Measurements from ENCODE around the gene LCNL1.

LCNL1 gene

DNA sequence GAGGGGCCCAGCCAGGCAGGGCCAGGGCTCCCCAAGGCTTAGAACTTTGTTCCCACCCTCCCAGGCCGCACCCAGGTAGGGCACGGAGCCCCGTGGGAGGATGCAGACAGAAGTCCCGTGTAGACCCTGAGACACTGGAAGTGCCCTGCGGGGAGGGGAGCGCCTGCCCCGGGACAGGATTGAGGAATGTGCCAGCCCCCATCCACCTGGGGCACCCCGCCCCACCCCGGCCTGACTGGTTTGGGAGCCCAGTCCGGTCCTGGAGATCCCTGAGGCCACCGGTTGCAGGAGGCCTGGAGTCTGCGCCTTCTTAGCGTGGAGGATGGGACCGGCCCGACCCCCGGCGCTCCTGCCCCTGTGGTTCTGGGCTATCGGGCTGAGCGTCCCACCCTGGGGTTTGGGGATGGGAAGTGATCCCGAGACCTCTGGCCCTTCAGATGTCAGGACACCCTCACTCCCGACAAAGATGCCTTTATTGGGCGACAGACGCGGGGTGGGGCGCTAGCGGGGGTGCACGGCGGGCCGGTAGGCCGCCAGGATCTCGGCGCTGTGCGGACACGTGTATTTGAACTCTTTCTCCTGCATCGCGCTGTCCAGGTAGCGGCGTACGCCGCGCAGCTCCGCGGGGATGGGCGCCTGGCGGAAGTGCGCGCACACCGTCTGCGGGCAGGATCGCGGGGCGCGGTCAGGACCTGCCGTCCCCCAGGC lies 11.5 kb downstream of the LCNL1 start:
- Histone ChIP-seq H3K36me3 (ENCODE audit: insufficient read depth, low read depth, low read length) (peaks cover 5% of the 10 kb centered on the region; the same call in 1 of the 2 replicates), H3K4me1 (ENCODE audit: insufficient read depth, low read length) (no peaks in the 10 kb centered on the region; the same call in 1 of the 2 replicates), H3K27me3 (ENCODE audit: insufficient read depth, low read length) (peaks cover 16% of the 10 kb centered on the region), H3K27ac (ENCODE audit: low read length) (no peak overlapping the region), H3K9me3 (ENCODE audit: insufficient read depth, low read depth, low read length) (no peaks in the 10 kb centered on the region), H3K9ac (ENCODE audit: low read depth, low read length) (no peak overlapping the region), H3K4me3 (ENCODE audit: low read length) (no peak overlapping the region)

DNA sequence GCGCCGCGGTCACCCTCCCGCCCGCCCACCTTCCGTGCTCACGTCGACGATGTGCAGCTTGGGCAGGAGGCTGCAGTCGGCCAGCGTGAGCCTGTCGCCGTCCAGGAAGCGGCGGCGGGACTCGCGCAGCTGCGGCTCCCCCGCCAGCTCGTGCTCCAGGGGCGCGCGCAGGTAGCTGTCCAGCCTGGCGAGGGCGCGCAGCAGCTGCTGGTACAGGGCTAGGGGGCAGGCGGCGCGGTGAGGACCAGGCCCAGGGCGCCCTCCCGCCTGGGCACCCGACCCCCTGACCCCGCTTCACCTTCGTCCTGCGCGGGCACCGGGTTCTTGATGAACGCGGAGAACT lies 12.1 kb downstream of the LCNL1 start:
- Histone ChIP-seq H3K9ac (ENCODE audit: low read depth, low read length) (no peak overlapping the region), H3K36me3 (ENCODE audit: insufficient read depth, low read depth, low read length) (peaks cover 5% of the 10 kb centered on the region; the same call in 1 of the 2 replicates), H3K27ac (ENCODE audit: low read length) (no peak overlapping the region), H3K9me3 (ENCODE audit: insufficient read depth, low read depth, low read length) (no peaks in the 10 kb centered on the region), H3K4me3 (ENCODE audit: low read length) (no peak overlapping the region), H3K27me3 (ENCODE audit: insufficient read depth, low read length) (peaks cover 16% of the 10 kb centered on the region), H3K4me1 (ENCODE audit: insufficient read depth, low read length) (no peaks in the 10 kb centered on the region; the same call in 1 of the 2 replicates)

DNA sequence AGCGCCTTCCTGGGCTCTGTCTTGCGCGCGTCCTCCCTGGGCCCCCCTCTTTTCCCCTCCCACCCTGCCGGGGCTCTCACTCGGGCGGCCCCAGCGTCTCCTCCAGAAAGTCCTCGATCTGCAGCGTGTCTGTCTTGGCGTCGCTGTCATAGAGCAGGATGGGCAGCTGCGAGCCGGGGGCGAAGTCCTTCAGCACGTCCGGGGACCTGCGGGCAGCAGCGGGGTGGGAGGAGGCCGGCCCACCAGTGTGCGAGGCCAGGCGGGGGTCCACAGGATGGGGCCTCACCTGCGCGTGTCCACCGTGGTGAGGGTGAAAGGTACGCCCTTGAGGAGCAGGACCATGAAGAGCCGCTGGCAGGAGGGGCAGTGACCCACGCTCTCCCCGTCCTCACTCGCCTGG lies 12.6 kb downstream of the LCNL1 start:
- Histone ChIP-seq H3K27ac (ENCODE audit: low read length) (no peak overlapping the region), H3K9ac (ENCODE audit: low read depth, low read length) (no peak overlapping the region), H3K4me1 (ENCODE audit: insufficient read depth, low read length) (no peaks in the 10 kb centered on the region; the same call in 1 of the 2 replicates), H3K36me3 (ENCODE audit: insufficient read depth, low read depth, low read length) (peaks cover 5% of the 10 kb centered on the region; the same call in 1 of the 2 replicates), H3K27me3 (ENCODE audit: insufficient read depth, low read length) (peaks cover 13% of the 10 kb centered on the region), H3K9me3 (ENCODE audit: insufficient read depth, low read depth, low read length) (no peaks in the 10 kb centered on the region), H3K4me3 (ENCODE audit: low read length) (no peak overlapping the region)

DNA sequence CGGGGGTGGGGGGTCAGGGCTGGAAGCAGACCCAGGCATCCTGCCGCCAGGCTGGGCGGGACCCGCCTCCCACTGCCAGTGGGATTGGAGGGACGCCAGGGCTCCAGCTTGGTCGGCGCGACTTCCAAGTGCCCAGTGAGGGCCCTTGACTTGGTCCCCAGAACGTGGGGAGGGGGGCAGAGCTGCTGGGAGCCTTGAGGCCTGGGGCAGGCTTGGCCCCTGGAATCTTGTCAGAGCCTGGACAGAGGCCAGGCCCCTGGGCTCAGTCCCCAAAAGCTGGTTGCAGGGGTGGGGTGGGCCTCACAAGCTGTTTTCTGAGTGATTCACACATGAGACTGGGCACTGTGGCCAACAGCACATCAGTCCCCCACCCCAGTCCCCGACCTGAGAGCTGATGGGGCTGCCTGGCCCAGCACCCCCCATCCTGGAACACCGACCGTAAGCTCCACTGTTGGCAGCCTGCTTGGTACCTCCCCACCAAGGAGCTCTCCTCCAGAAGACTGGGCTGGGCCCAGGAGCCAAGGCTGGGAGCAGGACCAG lies 13.0 kb downstream of the LCNL1 start:
- Histone ChIP-seq H3K4me3 (ENCODE audit: low read length) (no peak overlapping the region), H3K36me3 (ENCODE audit: insufficient read depth, low read depth, low read length) (peaks cover 5% of the 10 kb centered on the region; the same call in 1 of the 2 replicates), H3K9ac (ENCODE audit: low read depth, low read length) (no peak overlapping the region), H3K27ac (ENCODE audit: low read length) (no peak overlapping the region), H3K4me1 (ENCODE audit: insufficient read depth, low read length) (no peaks in the 10 kb centered on the region; the same call in 1 of the 2 replicates), H3K27me3 (ENCODE audit: insufficient read depth, low read length) (peaks cover 8% of the 10 kb centered on the region), H3K9me3 (ENCODE audit: insufficient read depth, low read depth, low read length) (no peaks in the 10 kb centered on the region)

DNA sequence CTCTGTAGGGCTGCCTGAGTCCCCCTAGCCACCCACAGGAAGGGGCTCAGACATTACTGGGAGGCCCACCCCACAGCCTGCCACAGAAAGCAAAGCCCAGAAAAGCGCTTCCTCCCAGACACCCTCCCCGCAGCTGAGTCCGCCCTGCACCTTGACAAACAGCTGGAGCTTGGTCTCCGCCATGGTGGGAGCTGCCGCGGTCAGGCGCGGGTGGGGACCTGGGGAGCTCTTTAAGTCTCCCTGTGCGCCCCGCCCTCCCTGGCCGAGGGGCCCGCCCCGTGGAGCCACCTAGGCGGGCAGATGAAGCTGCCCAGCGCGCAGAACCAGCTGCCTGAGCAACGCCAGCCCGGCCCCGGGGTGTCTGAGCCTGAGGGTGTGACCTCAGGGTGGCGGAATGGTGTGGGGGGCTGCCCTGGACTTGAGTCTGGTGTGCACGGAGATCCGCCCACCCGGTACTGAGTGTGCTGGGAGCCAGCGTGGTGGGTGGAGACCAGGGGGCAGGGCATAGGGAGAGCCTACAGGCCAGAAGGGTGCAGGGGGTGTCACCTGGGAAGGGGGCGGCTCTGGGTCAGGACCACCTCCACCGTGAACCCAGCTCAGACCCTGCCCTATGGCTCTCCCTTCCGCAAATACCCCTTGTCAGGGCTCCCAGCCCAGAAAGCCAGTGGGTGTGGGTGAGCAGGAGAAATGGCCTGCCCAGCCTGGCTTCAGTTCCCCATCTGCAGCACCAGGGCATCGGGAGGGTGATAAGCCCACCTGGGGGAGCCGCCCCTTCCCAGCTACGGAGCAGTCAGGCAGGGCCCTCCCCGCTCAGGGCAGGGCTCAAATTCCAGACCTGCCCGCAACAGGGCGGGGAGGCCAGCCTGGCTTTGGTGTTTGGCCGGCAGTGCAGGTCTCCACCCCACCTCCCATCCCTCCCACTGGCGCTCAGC lies 13.8 kb downstream of the LCNL1 start, which contains the start of gene CLIC3:
CLIC3 (minus strand) TSS at position 208 of the 932 bp plus-strand sequence; CDS start at position 183, 25 bp downstream.
- Histone ChIP-seq H3K27ac (ENCODE audit: low read length) (no peak within 1 kb of the TSS), H3K4me3 (ENCODE audit: low read length) (peak within 1 kb of the TSS; percentile 61), H3K27me3 (ENCODE audit: insufficient read depth, low read length) (peaks cover under 1% of the 10 kb centered on the region; the same call in 1 of the 2 replicates)

DNA sequence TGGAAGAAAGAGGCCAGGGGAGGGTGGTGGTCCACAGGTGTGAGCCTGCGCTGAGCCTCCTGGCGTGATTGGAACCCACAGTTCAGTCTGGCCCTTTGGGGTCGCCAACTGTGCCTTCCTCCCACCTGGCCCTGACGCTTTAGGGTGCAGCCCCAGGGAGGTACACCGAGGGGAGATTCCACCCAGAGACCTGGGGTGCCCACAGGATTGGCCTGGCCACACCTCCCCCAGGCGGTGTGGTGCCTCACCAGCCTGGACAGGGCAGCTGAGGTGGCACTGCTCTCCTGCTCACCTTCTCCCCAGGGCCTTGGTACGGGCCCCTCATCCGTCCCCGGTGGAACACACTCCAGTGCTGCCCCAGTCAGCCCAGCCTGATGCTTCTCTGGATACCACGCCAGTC lies 14.6 kb downstream of the LCNL1 start:
- H3K9ac ChIP-seq (ENCODE audit: low read depth, low read length), result no peak overlapping the region
- peaks cover 5% of the 10 kb centered on the region; the same call in 1 of the 2 replicates for H3K36me3 ChIP-seq (ENCODE audit: insufficient read depth, low read depth, low read length)
- peak overlapping the region; percentile 61; the same call in 1 of the 2 replicates for H3K4me3 ChIP-seq (ENCODE audit: low read length)
- H3K27me3 ChIP-seq (ENCODE audit: insufficient read depth, low read length), result no peaks in the 10 kb centered on the region; the same call in 1 of the 2 replicates
- no peaks in the 10 kb centered on the region; the same call in 1 of the 2 replicates for H3K4me1 ChIP-seq (ENCODE audit: insufficient read depth, low read length)
- H3K27ac ChIP-seq (ENCODE audit: low read length), result no peak overlapping the region
- no peaks in the 10 kb centered on the region for H3K9me3 ChIP-seq (ENCODE audit: insufficient read depth, low read depth, low read length)

More for the DNA sequence above, 13.8 kb downstream of the LCNL1 start, which contains the start of gene CLIC3:
- H3K4me1 ChIP-seq (ENCODE audit: insufficient read depth, low read length), result no peaks in the 10 kb centered on the region; the same call in 1 of the 2 replicates
- peaks cover 5% of the 10 kb centered on the region; the same call in 1 of the 2 replicates for H3K36me3 ChIP-seq (ENCODE audit: insufficient read depth, low read depth, low read length)
- no peaks in the 10 kb centered on the region for H3K9me3 ChIP-seq (ENCODE audit: insufficient read depth, low read depth, low read length)
- H3K9ac ChIP-seq (ENCODE audit: low read depth, low read length), result peak within 1 kb of the TSS; percentile 25; the same call in 1 of the 2 replicates

DNA sequence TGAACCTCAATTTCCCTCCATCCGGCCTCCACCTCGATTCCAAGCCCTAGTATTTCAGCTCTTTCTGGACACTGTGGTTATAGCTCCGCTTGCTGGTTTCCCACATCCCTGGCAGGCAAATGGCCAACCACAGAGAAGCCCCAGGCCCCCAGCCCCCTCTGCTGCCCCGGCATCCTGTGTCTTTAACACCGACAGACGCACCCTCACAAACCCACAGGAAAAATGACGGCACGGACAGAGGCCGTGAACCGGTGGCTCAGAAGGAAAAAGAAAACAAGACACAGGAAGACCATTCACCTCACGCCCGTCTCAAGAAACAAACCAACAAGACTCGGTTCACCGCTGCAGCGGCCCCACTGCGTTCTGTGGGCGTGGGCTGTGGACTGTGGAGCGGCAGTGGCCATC lies 15.0 kb downstream of the LCNL1 start:
- no peaks in the 10 kb centered on the region; the same call in 1 of the 2 replicates for H3K4me1 ChIP-seq (ENCODE audit: insufficient read depth, low read length)
- H3K27ac ChIP-seq (ENCODE audit: low read length), result no peak overlapping the region

DNA sequence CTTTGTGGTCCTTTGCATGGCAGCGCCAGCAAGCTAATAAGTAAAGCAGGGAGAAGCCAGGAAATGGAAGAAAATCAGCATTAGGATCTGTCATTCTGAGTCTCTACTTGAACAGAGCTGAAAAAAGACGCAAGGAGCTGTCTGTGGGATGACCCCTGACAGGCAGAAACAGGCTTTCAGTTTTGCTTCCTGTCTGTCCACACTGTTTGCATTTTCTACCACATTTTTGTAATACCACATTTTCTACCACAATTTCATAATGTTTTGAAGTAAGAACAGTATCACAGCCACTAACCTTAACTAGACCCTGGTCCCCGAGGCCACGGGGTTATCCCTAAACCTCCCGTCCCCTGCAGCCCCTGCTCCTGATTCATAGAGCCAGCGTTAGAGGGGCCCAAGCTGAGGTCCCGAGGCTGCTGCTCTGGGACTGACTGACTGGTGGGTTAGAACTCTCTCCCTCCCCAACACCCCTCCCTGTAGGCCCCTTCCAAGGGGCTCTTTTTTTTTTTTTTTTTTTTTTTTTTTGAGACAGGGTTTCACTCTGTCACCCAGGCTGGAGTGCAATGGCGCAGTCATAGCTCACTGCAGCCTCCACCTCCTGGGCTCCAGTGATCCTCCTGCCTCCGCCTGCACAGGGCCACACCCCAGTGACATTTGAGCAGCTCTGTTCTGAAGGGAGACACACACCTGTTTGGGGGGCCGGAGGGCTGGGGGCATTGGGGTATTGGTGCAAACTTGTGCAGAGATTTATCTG lies 17.6 kb downstream of the LCNL1 start:
- Histone ChIP-seq H3K9ac (ENCODE audit: low read depth, low read length) (no peak overlapping the region), H3K4me3 (ENCODE audit: low read length) (no peak overlapping the region), H3K9me3 (ENCODE audit: insufficient read depth, low read depth, low read length) (no peaks in the 10 kb centered on the region), H3K27ac (ENCODE audit: low read length) (no peak overlapping the region), H3K27me3 (ENCODE audit: insufficient read depth, low read length) (no peaks in the 10 kb centered on the region; the same call in 1 of the 2 replicates), H3K4me1 (ENCODE audit: insufficient read depth, low read length) (no peaks in the 10 kb centered on the region; the same call in 1 of the 2 replicates), H3K36me3 (ENCODE audit: insufficient read depth, low read depth, low read length) (no peaks in the 10 kb centered on the region)

More for the DNA sequence above, 15.0 kb downstream of the LCNL1 start:
- peaks cover 5% of the 10 kb centered on the region; the same call in 1 of the 2 replicates for H3K36me3 ChIP-seq (ENCODE audit: insufficient read depth, low read depth, low read length)
- no peaks in the 10 kb centered on the region for H3K9me3 ChIP-seq (ENCODE audit: insufficient read depth, low read depth, low read length)
- no peak overlapping the region for H3K9ac ChIP-seq (ENCODE audit: low read depth, low read length)
- no peaks in the 10 kb centered on the region; the same call in 1 of the 2 replicates for H3K27me3 ChIP-seq (ENCODE audit: insufficient read depth, low read length)
- no peak overlapping the region for H3K4me3 ChIP-seq (ENCODE audit: low read length)

DNA sequence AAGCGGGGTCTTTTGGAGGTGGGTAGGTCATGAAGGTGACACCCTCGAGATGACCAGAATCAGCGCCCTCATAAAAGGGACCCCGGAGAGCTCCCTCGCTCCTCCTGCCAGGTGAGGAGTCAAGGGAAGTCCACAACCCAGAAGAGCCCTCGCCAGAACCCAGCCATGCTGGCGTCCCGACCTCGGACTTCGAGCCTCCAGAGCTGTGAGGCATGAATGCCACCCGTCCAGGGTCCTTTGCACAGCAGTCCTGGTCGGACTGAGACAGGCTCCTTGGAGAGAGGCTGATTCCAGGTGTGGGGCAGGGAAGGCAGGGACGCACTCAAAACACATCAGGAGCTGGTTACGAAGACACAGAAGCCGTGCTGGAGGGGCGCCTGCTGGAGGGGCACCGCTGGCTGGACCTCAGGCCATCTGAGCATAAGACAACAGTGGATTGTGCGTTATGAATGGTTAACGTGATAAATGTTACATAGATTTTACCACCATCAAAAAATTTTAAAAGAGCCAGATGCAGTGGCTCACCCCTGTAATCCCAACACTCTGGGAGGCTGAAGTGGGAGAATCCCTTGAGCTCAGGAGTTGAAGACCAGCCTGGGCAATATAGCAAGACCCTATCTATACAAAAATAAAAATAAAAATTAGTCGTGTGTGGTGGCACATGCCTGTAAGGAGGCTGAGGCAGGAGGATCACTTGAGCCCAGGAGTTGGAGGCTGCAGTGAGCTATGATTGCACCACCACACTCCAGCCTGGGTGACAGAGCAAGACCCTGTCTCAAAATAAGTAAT lies 19.3 kb downstream of the LCNL1 start:
- Histone ChIP-seq H3K27me3 (ENCODE audit: insufficient read depth, low read length) (no peaks in the 10 kb centered on the region; the same call in 1 of the 2 replicates), H3K4me1 (ENCODE audit: insufficient read depth, low read length) (no peaks in the 10 kb centered on the region), H3K4me3 (ENCODE audit: low read length) (no peak overlapping the region), H3K9me3 (ENCODE audit: insufficient read depth, low read depth, low read length) (no peaks in the 10 kb centered on the region), H3K9ac (ENCODE audit: low read depth, low read length) (no peak overlapping the region), H3K36me3 (ENCODE audit: insufficient read depth, low read depth, low read length) (no peaks in the 10 kb centered on the region), H3K27ac (ENCODE audit: low read length) (no peak overlapping the region)

DNA sequence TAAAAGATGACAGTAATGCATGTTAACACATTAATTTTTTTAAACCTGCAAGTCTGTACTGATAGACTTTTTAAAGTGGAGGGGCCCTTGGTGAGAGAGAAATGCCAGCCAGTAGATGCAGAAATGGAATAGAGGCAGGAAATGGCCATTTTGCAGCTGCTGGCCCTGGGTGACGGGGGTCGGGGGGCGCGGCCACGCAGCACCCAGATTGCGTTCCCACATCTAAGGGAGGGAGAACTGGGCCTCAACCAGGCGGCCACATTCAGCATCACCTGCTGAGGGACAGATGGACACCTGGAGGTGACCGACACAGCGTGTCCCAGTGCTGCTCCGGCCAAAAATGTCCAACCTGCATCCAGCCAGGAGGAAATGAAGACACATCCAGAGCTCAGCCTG lies 19.9 kb downstream of the LCNL1 start:
- Histone ChIP-seq H3K9me3 (ENCODE audit: insufficient read depth, low read depth, low read length) (no peaks in the 10 kb centered on the region), H3K27me3 (ENCODE audit: insufficient read depth, low read length) (no peaks in the 10 kb centered on the region), H3K4me1 (ENCODE audit: insufficient read depth, low read length) (no peaks in the 10 kb centered on the region), H3K27ac (ENCODE audit: low read length) (no peak overlapping the region), H3K9ac (ENCODE audit: low read depth, low read length) (no peak overlapping the region), H3K4me3 (ENCODE audit: low read length) (no peak overlapping the region), H3K36me3 (ENCODE audit: insufficient read depth, low read depth, low read length) (no peaks in the 10 kb centered on the region)

Data from iPS-20b (cell line).